ENCODE data around the gene POLK.
A peak's percentile ranks its signal among the peaks of the same experiment; 100 is the strongest.
"Not testable (repeated sequence)": the region's sequence is repeated elsewhere in the genome, so short reads cannot be mapped to it uniquely, and the experiment has no call there.

The POLK gene

DNA sequence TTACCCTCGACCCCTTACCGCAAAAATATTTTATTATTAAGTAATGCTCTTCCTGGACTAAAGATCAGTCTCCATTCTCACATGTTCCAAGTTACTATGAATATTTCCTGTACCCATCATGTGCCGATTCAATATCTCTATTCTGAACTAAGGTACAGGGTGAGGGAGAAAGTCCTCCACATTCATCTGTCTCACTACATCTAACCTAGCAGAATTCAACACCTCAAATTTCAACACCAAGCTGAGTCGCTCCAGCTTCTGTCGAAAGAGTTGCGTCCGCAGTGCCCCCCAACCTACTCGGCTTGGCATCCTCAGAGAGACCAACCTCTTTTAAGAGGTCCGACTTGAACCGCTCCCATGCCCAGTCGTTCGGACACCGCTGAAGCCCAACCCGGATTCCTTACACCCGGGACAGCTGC lies 1.3 kb upstream of the POLK start:
- no peak for DNase-seq (ENCODE audit: low read depth in 1 of 2, low spot score in 1 of 2)

DNA sequence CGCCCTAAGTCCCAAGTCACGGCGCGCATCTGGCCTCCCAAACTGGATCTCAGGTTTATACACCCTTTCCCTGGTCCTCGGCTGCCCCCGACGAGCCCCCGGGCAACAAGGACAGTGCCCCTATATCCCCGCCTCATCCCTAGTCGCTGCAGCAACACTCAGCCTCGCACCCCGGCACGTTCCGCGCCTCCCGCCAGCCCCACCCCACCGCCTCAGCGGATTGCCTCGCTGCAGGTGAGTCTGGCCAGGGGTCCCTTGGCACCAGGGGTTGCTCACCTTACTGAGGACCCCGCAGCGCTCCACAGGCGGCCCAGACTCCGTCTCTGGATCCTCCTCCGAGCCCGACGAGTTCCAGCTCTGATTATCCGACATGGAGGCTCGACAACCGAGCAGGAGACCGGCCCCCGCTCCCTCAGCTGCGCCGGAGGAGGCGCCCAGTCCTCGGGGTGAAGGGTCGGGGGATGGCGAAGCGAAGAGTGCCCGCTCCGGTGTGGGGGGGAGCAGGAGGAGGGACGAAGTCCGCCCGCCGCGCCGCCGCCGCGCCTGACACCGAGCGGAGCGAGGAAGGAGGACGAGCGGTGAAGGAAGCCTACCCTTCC lies 756 bp upstream of the POLK start:
- peak; percentile 5 to 32 for DNase-seq (ENCODE audit: low read depth in 1 of 2, low spot score in 1 of 2)

DNA sequence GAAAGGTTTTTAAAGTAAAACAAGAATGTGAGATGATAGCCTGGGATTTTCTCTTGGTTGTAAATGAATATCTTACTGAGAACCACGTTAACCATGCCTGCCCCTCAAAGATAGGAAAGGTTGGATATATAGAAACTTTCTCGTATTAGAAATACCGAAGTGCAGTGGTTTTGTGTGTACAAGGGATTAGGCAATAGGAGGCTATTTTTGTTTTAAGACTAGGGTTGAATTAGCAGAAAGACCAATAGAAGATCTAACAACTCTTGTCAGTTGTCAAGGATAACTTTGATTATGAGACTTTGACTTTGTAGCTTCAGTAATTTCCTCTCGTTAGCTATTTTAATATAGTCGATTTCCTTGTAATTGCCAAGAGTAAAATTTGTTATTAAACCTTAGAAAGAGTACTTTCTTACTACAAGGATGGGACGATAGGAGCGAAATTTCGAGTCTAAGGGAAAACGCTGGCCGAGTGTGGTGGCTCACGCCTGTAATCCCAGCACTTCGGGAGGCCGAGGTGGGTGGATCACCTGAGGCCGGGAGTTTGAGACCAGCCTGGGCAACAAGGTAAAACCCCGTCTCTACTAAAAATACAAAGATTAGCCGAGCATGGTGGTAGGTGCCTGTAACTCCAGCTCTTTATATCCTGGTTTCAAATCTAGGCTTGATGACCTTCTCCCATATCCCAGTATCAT lies 838 bp downstream of the POLK start:
- DNase-seq (ENCODE audit: low read depth in 1 of 2, low spot score in 1 of 2), result no peak

DNA sequence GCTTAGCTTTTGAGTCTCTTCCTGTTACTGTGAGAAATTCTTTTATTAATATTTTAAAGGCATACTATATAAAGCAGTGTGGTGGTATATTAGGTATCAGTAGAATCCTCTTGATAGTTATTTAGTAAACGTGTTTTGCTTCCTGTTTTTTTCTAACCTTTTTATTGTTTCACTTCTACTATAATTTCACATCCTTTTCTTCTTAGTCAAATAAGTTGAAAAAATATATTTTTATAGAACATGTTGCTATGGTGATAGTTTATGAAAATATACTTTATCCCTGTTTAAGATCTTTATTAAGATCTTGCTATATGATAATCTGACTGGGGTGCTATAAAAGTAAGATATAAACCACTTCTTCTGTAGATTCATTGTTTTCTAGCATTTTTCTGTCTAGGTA lies 2.1 kb downstream of the POLK start:
- no peak for DNase-seq (ENCODE audit: low read depth in 1 of 2, low spot score in 1 of 2)

DNA sequence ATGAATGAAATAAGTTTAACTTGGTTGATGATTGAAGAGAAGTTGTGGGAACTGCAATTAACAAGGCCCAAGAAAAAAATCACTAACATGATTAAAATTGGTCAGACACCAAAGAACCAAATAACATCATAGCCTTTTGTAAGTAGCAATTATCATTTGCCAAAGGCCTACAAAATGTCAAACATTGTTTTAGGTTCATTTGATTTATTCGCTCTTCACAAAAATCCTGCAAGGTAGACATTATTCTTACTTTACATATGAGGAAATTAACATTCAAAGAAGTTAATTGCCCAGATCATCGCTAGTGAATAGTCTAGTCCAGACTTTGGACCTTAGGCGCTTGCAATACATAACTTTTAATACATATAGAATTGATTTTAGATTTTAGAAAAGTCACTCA lies 2.6 kb downstream of the POLK start:
- no peak for DNase-seq (ENCODE audit: low read depth in 1 of 2, low spot score in 1 of 2)

DNA sequence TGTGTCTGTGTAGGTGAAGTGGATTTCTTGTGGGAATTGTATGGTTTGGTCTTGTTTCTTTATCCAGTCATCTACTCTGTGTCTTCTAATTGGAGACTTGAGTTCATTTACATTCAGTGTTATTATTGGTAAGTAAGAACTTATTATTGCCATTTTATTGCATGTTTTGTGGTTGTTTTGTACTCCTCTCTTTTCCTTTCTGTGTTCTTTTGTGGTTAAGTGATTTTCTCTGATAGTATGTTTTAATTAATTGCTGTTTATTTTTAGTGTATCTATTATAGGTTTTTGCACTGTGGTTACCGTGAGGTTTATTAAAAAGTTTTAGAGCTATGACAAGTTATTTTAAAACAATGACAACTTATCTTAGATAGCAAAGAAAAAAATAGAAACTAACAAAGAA lies 8.1 kb downstream of the POLK start:
- DNase-seq (ENCODE audit: low read depth in 1 of 2, low spot score in 1 of 2), result no peak

DNA sequence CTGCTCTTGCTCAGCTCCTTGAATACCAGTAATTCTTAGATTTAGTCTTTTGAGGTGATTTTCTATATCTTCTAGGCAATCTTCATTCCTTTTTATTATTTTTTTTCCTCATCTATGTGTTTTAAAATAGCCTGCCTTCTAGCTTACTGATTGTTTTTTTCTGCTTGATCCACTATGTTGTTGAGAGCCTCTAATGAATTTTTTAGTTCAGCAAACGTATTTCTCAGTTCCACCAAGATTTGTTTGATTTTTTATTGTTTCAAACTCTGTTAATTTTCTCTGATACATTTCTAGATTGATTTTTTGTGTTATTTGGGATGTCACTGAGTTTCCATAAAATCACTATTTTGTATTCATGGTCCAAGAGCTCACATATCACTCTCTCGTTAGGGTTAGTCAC lies 9.5 kb downstream of the POLK start:
- no peak for DNase-seq (ENCODE audit: low read depth in 1 of 2, low spot score in 1 of 2)

DNA sequence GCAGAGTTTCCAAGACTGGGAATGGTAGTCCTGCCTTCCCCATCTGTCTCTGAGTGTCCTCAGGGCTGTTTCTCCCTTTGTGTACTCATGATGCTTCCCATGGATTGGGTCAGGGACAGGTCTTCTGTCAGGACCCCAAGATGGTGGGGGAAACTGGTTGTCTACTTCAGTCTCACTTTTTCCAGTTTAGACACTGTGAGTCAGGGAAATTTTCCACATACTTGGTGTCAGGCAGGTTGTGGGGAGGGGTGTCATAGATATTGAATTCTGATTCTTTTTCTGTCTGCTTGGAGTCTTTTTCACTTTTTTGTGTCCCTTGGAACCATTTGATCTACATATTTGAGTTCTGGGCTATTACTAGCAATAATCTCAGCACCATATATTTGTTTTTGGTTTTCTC lies 10.3 kb downstream of the POLK start:
- no peak for DNase-seq (ENCODE audit: low read depth in 1 of 2, low spot score in 1 of 2)

DNA sequence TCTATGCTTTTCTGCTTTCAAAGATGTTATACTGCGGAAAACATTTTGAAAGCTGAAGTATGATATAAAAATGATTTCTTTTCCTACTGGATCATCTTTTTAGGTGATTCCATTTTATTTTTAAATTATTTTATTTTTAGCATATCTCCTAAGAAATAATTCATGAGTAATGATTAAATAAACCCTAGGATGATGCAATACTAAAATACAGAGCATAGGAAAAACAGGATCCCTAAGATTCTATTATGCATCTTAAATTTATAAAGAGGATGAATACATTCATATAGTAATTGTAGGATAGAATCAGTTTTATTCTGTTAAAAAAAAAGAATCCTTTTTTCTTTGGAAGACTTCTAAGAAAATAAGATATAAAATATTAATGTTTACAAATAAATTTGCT lies 10.9 kb downstream of the POLK start:
- no peak for DNase-seq (ENCODE audit: low read depth in 1 of 2, low spot score in 1 of 2)

DNA sequence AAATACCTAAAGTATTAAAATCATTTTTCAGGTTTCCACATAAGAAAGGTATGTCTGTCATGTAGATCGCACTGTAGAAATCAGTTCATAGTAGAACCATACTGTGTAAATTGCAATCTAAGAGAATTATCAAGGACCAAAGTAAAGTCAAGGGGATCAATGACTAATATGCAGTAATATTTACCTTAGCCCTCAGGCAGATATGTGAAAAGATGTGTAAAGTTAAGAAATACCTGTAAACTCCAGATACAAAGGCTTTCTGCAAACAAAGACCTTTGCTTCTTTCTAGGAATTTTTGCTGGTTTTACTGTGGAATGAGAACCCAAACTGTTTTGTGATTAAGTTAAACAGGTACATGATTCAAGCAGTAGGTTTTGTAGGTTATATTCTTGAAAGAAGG lies 11.6 kb downstream of the POLK start:
- DNase-seq (ENCODE audit: low read depth in 1 of 2, low spot score in 1 of 2), result no peak

DNA sequence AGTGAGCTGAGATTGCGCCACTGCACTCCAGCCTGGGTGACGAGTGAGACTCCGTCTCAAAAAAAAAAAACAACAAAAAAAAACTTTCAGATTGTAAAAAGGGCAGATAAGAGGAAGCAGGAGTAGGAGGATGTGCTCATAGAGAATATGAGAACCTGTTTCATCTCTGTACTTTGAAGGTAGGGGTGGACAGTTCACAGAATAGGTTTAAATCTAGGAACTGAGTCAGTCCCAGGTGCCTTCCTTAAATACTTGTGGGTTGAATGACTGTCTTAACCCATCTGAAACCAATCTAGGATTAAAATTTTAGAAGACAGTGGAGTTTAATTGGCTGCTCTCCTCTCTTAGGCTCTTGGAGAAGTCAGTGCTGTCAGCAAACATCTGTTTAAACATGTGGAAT lies 12.4 kb downstream of the POLK start:
- no peak for DNase-seq (ENCODE audit: low read depth in 1 of 2, low spot score in 1 of 2)

DNA sequence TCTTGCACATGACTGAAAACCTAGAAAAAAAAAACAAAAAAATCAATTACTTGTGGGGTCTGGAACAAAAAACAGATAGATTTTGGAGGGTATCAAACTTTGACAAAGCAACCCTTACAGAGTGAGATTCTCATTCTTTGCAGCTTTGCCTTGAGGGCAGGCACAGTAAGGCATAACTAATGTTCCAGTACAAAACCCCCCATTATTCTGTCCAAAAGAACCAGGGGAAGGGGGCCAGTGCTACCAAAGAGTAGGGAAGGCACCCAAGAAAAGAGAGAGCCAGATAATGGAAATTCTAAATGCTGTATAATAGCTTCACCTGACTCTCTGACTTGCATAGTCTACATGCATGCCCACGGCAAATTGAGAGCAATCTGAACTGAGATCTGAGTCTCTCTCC lies 12.9 kb downstream of the POLK start:
- no peak for DNase-seq (ENCODE audit: low read depth in 1 of 2, low spot score in 1 of 2)

DNA sequence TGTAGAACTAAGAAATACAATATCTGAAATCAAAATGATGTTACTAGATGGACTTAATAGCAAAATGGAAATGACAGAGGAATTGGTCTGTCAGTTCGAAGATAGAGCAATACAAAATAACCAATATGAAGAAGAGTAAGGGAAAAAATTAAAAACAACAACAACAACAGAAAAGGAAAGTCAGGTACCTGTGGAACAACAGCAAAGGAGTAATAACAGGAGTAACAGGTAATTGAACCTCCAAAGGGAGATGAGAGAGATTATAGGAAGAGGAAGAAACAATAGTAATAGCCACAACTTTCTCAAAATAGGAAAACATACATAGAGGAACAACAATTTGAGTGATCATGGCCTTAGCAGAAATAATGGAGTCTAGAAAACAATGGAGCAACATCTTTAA lies 13.7 kb downstream of the POLK start:
- no peak for DNase-seq (ENCODE audit: low read depth in 1 of 2, low spot score in 1 of 2)

DNA sequence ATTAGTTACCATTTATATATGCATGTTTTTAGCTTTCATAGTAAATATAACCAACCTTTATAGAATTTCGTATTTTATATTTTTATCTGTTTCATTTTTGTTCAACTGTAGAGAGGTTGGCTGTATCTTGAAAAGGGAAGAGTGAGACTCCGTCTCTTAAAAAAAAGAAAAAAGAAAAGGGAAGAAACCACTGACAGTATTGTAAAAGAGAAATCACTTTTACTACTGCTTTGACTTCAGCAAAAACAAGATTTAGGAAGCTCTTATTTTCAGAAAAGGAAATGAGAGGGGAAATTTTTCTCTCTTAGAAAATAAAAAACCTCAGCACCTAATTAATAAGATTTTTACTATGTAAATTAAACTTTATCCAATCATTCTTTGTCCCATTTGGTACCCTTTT lies 14.4 kb downstream of the POLK start:
- DNase-seq (ENCODE audit: low read depth in 1 of 2, low spot score in 1 of 2), result no peak

DNA sequence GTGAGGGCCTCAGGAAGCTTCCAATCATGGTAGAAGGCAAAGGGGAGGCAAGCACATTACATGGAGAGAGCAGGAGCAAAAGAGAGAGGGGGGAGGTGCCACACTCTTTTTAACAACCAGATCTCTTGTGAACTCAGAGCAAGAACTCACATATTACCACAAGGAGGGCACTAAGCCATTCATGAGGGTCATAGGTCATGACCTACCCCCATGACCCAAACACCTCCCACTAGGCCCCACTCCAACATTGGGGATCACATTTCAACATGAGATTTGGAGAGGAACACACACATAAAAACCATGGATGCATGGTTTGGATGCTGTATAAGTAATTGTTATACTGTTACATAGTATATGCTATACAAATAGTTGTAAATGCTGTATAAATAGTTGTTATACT lies 17.5 kb downstream of the POLK start:
- no peak for DNase-seq (ENCODE audit: low read depth in 1 of 2, low spot score in 1 of 2)

DNA sequence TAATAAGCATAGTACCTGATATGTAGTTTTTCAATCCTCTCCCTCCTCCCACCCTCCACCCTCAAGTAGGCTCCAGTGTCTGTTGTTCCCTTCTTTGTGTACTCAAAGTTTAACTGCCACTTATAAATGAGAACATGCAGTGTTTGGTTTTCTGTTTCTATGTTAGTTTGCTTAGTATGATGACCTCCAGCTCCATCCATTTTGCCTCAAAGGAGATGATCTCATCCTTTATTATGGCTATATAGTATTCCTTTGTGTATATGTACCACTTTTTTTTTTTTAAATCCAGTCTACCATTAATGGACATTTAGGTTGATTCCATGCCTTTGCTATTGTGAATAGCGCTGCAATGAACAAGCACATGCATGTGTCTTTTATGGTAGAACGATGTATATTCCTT lies 20.5 kb downstream of the POLK start:
- no peak for DNase-seq (ENCODE audit: low read depth in 1 of 2, low spot score in 1 of 2)

DNA sequence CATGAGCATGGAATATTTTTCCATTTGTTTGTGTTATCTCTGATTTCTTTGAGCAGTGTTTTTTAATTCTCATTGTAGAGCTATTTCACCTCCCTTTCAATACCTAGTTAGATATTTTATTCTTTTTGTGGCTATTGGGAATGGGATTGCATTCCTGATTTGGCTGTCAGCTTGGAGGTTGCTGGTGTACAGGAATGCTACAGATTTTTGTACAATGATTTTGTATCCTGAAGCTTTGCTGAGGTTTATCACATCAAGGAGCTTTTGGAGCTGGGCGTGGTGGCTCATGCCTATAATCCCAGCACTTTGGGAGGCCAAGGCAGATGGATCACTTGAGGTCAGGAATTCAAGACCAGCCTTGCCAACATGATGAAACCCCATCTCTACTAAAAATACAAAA lies 22.0 kb downstream of the POLK start:
- DNase-seq (ENCODE audit: low read depth in 1 of 2, low spot score in 1 of 2), result not testable (repeated sequence)

DNA sequence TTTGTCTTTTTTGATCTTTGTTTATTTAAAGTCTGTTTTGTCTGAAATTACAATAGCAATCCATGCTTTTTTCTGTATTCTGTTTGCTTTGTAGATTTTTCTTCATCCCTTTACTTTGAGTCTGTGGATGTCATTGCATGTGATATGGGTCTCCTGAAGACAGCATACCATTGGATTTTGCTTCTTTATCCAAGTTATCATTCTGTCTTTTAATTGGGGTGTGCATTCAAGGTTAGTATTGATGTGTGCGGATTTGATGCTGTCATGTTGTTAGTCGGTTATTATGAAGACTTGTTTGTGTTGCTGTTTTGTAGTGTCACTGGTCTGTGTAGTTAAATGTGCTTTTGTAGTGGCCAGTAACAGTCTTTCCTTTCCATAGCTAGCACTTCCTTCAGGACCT lies 23.0 kb downstream of the POLK start:
- DNase-seq (ENCODE audit: low read depth in 1 of 2, low spot score in 1 of 2), result no peak

DNA sequence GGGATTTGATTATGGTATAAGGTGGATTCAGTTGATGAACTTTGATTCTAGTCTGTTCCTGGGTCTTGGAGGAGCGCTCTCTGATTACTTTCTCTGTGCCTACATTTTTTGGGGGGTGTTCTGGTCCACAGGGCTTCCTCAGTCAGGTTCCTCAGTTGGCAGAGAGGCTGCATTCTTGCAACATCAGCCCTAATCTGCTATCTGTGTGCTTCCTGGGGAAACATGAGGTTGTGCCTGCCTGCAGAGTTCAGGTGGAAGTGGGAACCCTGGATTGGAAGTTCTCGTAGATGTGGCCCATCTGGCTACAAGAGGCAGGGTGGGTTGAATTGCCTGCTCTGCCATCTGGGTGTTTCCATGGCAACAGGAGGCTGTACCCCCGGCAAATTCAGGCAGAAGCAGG lies 24.5 kb downstream of the POLK start:
- DNase-seq (ENCODE audit: low read depth in 1 of 2, low spot score in 1 of 2), result no peak

DNA sequence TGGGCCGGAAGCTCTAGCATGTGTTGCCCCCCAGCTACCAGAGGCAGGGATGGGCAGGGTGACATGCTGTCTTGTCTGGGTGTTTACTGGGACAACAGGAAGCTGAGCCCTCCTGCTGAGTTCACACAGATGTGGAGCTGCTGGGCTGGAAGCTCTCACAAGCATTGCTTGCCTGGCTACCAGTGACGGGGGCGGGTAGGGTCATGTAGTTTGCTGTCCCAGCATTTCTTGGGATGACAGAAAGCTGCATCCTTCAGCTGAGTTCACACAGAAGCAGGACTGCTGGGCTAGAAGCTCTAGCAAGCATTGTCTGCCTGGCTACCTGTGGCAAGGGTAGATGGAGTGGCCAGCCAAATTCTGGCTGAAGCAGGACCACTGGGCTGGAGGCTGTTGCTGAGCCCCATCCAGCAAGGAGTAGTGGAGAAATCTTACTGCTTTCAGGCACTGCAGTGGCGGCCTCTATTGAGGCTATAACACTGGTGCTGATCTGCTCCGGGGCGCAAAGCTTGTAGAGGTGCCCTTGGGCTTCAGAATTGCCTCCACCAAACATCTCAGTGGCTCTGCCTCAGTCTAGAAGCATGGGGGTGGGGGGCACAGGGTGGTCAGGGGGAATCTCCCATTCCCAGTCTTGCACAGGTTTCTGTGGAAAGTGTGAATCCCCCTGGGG lies 25.1 kb downstream of the POLK start:
- DNase-seq (ENCODE audit: low read depth in 1 of 2, low spot score in 1 of 2), result no peak

DNA sequence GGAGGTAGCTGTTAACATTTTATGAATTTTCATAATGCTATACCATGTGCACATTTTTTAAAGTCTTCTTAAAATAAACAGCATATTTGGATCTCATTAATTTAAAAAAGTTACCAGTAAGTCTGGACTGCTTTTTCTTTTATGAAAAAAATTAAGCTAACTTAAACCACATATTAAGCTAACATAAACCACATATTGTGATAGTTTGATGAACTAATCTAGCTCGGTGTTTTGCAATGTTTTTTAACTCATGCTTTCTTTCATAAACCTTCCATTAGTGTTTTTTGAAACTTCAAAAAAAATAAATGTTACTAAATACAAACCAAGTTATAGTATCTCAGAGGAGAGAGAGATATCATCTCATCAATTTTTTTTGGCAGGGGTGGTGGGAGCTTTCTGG lies 26.5 kb downstream of the POLK start:
- no peak for DNase-seq (ENCODE audit: low read depth in 1 of 2, low spot score in 1 of 2)

DNA sequence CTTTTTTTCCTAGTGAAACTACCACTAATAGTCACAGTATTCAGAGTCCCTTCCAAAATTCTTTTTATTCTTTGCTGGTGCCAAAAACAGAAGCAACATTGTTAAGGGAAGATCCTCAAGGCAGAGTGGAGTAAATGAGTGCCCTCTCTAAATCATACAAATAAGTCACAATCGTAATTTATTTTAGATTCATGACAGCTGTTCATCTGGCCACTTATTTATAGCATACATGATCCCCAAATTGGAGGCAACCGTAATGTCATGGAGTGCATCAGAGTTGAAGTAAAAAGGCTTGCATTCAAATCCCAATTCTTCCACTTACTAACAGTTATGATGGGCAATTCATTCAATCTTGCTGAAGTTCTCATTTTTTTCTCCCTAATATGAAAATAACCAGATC lies 33.4 kb downstream of the POLK start:
- no peak for DNase-seq (ENCODE audit: low read depth in 1 of 2, low spot score in 1 of 2)

DNA sequence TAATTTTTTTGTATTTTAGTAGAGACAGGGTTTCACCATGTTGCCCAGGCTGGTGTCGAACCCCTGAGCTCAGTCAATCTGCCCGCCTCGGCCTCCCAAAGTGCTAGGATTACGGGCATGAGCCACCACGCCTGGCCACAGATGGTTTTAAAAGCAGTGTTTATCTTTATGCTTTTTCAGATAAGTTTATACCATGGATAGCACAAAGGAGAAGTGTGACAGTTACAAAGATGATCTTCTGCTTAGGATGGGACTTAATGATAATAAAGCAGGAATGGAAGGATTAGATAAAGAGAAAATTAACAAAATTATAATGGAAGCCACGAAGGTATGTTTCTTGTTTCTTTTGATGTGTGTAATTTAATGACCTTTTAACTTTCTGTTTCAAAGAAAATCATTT lies 35.1 kb downstream of the POLK start:
- no peak for DNase-seq (ENCODE audit: low read depth in 1 of 2, low spot score in 1 of 2)

Data from activated T-helper 1 cell treated with anti-CD3 and anti-CD28 coated beads, Interleukin-2, amount 50 U/mL, for 16 hours (primary cell).